Astrocyte (in vitro differentiated cells and primary cell): ENCODE results near the gene CSNK1D. TPM values are rescaled to one million over a fixed set of nuclear protein-coding genes. Genes with fewer than 3 reads are reported as not detected.

Source experiments
- DNase-seq: peaks from one replicate; pipeline ENCODE4 v3.0.0-alpha.2; 2010; ENCODE audit warnings: low read depth
- FAIRE-seq: peaks from 2 replicates; lab custom pipeline; 2011; peaks lifted over from hg19 to GRCh38; lab: Jason Lieb, UNC
- H2AFZ ChIP-seq: 2 replicates; pipeline ENCODE4 v1.6.0; 2012; ENCODE audit warnings: low read depth, low read length, inconsistent platforms
- H3K27ac ChIP-seq: 2 replicates; pipeline ENCODE4 v1.5.1; 2011; ENCODE audit warnings: low read depth, low read length, inconsistent platforms
- H3K27me3 ChIP-seq: 2 replicates; pipeline ENCODE4 v1.6.0; 2011; ENCODE audit warnings: low read length, inconsistent platforms; ENCODE audit not compliant: insufficient read depth
- H3K36me3 ChIP-seq: 2 replicates; pipeline ENCODE4 v1.5.1; 2011; ENCODE audit warnings: low read length, inconsistent platforms; ENCODE audit not compliant: insufficient read depth
- H3K4me1 ChIP-seq: 2 replicates; pipeline ENCODE4 v1.5.1; 2011; ENCODE audit warnings: low read length, inconsistent platforms; ENCODE audit not compliant: insufficient read depth
- H3K4me2 ChIP-seq: 2 replicates; pipeline ENCODE4 v1.6.0; 2012; ENCODE audit warnings: low read length, inconsistent platforms
- H3K4me3 ChIP-seq: 2 replicates; pipeline ENCODE4 v1.5.1; 2011; ENCODE audit warnings: low read depth, mild to moderate bottlenecking, low read length, inconsistent platforms; ENCODE audit not compliant: insufficient read depth
- H3K79me2 ChIP-seq: 2 replicates; pipeline ENCODE4 v1.6.0; 2012; ENCODE audit warnings: mild to moderate bottlenecking, low read length, inconsistent platforms; ENCODE audit not compliant: insufficient read depth
- H3K9ac ChIP-seq: 2 replicates; pipeline ENCODE4 v1.6.0; 2012; ENCODE audit warnings: mild to moderate bottlenecking, low read length, inconsistent platforms
- H3K9me3 ChIP-seq: 2 replicates; pipeline ENCODE4 v1.5.1; 2012; ENCODE audit warnings: low read depth, mild to moderate bottlenecking, low read length, inconsistent platforms; ENCODE audit not compliant: insufficient read depth
- H4K20me1 ChIP-seq: 2 replicates; pipeline ENCODE4 v1.6.0; 2012; ENCODE audit warnings: low read length, inconsistent platforms; ENCODE audit not compliant: insufficient read depth
- H3K27ac Mint-ChIP-seq: one replicate; pipeline ENCODE4 v1.8.0; 2021; ENCODE audit warnings: mild to moderate bottlenecking, mixed read lengths; ENCODE audit not compliant: unreplicated experiment
- H3K27me3 Mint-ChIP-seq: one replicate; pipeline ENCODE4 v1.8.0; 2021; ENCODE audit warnings: low read depth, mixed read lengths; ENCODE audit not compliant: unreplicated experiment
- H3K36me3 Mint-ChIP-seq: one replicate; pipeline ENCODE4 v1.8.0; 2021; ENCODE audit warnings: low read depth, mixed read lengths; ENCODE audit not compliant: unreplicated experiment
- H3K4me1 Mint-ChIP-seq: one replicate; pipeline ENCODE4 v1.8.0; 2021; ENCODE audit warnings: low read depth, mixed read lengths; ENCODE audit not compliant: unreplicated experiment
- H3K4me3 Mint-ChIP-seq: one replicate; pipeline ENCODE4 v1.8.0; 2021; ENCODE audit warnings: mild to moderate bottlenecking, moderate library complexity, mixed read lengths; ENCODE audit not compliant: unreplicated experiment
- H3K9me3 Mint-ChIP-seq: one replicate; pipeline ENCODE4 v1.8.0; 2021; ENCODE audit warnings: mild to moderate bottlenecking, mixed read lengths; ENCODE audit not compliant: unreplicated experiment
- EZH2 ChIP-seq: IDR thresholded peaks from 2 replicates; pipeline ENCODE4 v1.6.1; 2012; ENCODE audit warnings: mild to moderate bottlenecking, low read length, inconsistent platforms; ENCODE audit not compliant: insufficient read depth
- total RNA-seq: library from RNA; stranded (reverse); gene quantifications from 2 replicates; pipeline ENCODE4 v1.2.1, GENCODE V29; 2021
- TF ChIP-seq, protein P1 (sequence below): IDR thresholded peaks from 2 replicates; pipeline ENCODE4 v1.5.1; 2011; ENCODE audit warnings: low read depth, mild to moderate bottlenecking, inconsistent platforms, low read length, moderate library complexity; ENCODE audit not compliant: insufficient read depth

CSNK1D gene
- total RNA-seq, 1 donor from 2014 or later: 153 TPM

DNA sequence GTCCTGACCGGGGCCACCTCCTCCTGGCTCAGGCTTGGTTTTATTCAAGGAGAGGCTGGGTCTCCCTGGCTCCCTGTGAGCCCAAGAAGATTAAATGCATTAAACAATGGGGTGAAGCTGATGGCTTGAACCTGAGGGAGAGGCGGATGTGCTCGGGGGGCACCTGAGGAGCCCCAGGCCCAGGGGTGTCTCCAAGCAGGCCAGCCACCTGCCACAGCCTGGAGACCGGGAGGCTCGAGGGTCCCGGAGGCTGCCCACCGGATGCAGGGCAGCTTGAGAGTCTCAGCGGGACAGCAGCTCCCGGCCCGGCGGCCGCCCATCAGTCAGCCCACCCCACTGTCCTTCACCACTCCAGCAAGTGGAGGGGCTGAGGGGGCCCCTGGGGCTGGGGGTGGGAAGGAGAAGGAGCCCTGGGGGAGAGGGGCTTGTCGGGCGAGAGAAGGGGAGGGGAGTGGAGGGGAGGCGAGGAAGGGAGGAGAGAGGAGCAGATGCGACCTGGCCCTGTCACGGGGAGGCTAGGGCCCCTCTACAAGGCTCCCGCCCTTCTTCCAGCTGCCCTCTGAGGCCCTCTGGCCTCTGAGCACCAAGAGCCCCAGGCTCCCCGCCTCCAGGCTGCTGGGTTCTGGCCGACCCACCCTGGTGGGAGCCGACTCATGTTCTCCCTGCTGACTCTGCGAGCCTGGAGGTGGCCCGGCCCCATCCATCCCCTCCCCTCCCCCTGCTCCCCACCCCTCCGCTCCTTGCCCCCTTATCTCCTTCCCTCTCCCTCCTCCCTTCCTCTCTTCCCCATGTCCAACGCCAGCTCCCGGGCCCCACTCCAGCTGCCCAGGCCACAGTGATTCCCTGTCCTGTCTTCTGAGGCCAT is 30.7 kb upstream of the CSNK1D start:
- Mint-ChIP-seq H3K27me3 (peaks cover 32% of the 10 kb centered on the region), H3K4me1 (no peaks in the 10 kb centered on the region), H3K36me3 (no peaks in the 10 kb centered on the region), H3K4me3 (no peak overlapping the region), H3K9me3 (no peaks in the 10 kb centered on the region), H3K27ac (no peak overlapping the region)
- FAIRE-seq (no peak), DNase-seq (no peak)
- Histone ChIP-seq H3K4me1 (no peaks in the 10 kb centered on the region), H3K9ac (no peak overlapping the region), H3K27ac (no peak overlapping the region), H3K27me3 (peaks cover 12% of the 10 kb centered on the region), H3K79me2 (no peaks in the 10 kb centered on the region), H4K20me1 (no peaks in the 10 kb centered on the region), H3K9me3 (no peaks in the 10 kb centered on the region), H3K4me3 (no peak overlapping the region), H3K36me3 (no peaks in the 10 kb centered on the region), H2AFZ (no peak overlapping the region), H3K4me2 (no peak overlapping the region)
- TF ChIP-seq EZH2: no peak
- TF ChIP-seq, protein P1, sequence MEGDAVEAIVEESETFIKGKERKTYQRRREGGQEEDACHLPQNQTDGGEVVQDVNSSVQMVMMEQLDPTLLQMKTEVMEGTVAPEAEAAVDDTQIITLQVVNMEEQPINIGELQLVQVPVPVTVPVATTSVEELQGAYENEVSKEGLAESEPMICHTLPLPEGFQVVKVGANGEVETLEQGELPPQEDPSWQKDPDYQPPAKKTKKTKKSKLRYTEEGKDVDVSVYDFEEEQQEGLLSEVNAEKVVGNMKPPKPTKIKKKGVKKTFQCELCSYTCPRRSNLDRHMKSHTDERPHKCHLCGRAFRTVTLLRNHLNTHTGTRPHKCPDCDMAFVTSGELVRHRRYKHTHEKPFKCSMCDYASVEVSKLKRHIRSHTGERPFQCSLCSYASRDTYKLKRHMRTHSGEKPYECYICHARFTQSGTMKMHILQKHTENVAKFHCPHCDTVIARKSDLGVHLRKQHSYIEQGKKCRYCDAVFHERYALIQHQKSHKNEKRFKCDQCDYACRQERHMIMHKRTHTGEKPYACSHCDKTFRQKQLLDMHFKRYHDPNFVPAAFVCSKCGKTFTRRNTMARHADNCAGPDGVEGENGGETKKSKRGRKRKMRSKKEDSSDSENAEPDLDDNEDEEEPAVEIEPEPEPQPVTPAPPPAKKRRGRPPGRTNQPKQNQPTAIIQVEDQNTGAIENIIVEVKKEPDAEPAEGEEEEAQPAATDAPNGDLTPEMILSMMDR: no peak

DNA sequence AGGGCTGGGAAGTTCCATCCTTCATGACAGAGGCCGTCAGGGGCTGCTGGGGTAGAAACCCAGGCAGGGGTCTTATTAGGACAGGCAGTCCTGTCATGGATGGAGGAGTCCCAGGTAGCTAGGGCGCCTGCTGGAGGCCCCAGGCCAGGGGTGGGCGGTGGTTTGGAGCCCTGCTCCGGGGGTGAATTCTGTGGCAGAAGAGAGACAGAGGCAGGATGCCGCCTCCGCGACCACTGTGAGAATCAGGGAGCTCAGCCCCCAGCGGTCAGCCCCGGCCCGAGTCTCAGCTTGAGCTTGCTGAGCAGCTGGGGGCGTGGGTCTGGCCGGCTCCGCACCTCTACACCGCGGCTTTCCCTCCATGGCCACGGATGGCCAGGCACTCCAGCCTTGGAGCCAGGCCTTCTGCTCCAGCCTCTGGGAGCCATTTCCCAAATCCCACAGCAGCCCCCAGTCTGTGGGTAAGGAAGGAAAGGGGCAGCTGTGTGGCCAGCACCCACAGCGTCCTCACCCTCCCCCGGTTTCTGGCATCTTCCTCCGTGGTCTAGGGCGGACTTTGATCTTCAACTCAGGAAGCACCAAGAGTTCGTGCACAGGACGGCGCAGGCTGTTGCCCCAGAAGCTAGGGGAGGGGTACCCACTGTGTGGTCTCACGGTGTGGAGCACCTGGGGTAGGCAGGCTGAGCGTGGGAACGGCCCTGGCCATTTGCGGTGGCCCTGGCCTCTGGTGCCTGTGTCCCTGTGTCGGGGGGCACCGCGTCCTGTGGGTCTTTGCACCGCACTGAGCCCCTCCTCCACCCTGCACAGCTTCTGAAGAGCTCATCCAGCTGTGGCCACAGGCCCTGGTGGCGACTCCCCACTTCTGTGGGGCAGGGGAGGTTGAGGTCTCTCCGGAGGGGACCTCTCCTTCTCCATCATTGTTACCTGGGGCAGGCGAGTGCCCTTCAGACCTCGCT is 29.8 kb upstream of the CSNK1D start:
- FAIRE-seq (no peak), DNase-seq (no peak)
- Histone ChIP-seq H4K20me1 (no peaks in the 10 kb centered on the region), H2AFZ (no peak overlapping the region), H3K36me3 (no peaks in the 10 kb centered on the region), H3K79me2 (no peaks in the 10 kb centered on the region), H3K4me1 (peaks cover 6% of the 10 kb centered on the region), H3K9me3 (no peaks in the 10 kb centered on the region), H3K4me3 (no peak overlapping the region), H3K27me3 (peaks cover 5% of the 10 kb centered on the region), H3K27ac (no peak overlapping the region), H3K9ac (no peak overlapping the region), H3K4me2 (no peak overlapping the region)
- H3K36me3 Mint-ChIP-seq: no peaks in the 10 kb centered on the region
- no peak overlapping the region for H3K27ac Mint-ChIP-seq
- no peaks in the 10 kb centered on the region for H3K4me1 Mint-ChIP-seq
- no peak overlapping the region for H3K4me3 Mint-ChIP-seq
- no peaks in the 10 kb centered on the region for H3K9me3 Mint-ChIP-seq
- TF ChIP-seq, protein P1: no peak
- H3K27me3 Mint-ChIP-seq: peaks cover 27% of the 10 kb centered on the region
